Fibroblast of skin of scalp (primary cell): ENCODE results near the gene SLC35E1.

Experiments used
- DNase-seq: peaks from one replicate; pipeline ENCODE4 v3.0.0-alpha.2; 2013

The SLC35E1 gene

GRCh38 chr19:16596399-16596798 is 24.2 kb upstream of the SLC35E1 start:
- DNase-seq: no peak

GRCh38 chr19:16595097-16595496 is 22.9 kb upstream of the SLC35E1 start:
- DNase-seq: no peak

DNA sequence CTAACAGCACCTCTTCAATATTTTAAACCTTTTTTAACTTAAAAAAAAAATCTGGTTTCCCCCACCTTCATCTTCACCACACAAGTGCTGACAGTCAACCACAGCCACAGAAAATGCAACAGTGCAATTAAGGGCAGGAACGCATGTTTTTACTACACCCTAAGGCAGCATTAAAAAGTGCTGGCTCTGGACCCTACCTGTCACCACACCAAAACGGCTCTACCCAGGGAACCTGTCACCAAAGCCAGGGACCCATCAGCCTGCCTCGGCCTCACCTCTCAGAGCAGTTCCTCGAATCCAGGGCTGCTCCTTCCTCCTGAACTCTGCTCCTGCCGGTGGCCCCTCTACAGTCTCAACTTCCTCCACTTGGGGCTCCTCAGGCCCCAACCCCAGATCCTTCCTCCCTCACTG is 22.5 kb upstream of the SLC35E1 start:
- DNase-seq: no peak

DNA sequence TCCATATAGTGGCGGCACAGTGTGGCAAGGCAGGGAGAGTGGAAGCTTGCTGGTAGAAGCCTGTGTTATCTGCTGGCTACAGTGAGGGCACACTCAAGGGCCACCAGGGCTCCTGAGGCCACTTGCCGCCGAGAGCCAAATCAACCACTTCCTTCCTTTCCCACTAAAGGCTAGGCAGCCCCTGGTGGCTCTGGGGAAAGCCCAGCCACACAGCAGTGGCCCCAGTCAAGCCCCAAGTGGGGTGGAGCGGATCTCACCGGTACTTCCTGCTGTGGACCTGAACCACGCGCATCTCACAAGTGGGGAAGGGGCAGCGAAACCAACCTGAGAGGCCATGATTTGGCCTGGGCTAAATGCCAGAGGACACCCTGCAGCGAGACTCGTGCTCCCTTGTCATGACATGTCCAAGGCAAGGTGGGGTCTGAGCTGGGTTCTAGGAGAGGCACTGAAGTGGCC is 21.9 kb upstream of the SLC35E1 start:
- no peak for DNase-seq

GRCh38 chr19:16593181-16593580 is 21.0 kb upstream of the SLC35E1 start:
- no peak for DNase-seq

GRCh38 chr19:16591803-16592556 is 19.8 kb upstream of the SLC35E1 start:
- no peak for DNase-seq

GRCh38 chr19:16590876-16591802 is 18.9 kb upstream of the SLC35E1 start:
- DNase-seq: no peak

- no peak for DNase-seq
Observed at GRCh38 chr19:16589917-16590316, 17.7 kb upstream of the SLC35E1 start.

DNA sequence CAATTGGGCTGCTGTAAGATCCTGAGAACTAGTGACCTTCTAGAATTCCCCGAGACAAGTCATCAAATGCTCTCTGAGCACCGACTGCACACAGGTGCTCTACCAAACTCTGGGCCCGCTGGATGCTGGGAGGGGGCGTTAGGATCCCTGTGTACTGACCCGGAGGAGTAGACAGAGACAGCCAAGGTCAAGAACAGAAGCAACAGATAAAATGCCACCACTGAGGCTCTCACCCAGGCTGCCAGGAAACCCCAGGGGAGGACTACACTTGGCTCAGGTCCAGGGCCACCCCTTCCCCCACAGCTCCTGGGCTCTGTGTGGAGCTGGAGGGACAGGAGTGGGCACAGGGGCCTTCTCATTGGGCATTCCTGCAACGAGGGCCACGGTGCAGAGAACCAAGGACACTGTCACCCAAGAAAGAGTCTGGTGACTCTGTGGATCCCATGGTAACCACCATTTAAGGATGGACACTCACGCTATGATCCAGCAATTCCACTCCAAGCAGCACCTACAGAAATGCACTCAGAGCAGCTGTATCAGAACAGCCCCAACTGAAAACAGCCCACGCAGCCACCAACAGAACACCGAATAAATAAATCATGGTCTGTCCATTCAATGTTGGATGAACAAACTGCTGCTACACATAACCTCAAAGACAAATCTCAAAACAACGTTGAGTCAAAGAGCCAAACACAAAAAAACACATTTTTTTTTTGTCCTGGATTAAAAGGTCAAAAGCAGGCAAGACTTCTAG is 16.8 kb upstream of the SLC35E1 start:
- DNase-seq: no peak

DNA sequence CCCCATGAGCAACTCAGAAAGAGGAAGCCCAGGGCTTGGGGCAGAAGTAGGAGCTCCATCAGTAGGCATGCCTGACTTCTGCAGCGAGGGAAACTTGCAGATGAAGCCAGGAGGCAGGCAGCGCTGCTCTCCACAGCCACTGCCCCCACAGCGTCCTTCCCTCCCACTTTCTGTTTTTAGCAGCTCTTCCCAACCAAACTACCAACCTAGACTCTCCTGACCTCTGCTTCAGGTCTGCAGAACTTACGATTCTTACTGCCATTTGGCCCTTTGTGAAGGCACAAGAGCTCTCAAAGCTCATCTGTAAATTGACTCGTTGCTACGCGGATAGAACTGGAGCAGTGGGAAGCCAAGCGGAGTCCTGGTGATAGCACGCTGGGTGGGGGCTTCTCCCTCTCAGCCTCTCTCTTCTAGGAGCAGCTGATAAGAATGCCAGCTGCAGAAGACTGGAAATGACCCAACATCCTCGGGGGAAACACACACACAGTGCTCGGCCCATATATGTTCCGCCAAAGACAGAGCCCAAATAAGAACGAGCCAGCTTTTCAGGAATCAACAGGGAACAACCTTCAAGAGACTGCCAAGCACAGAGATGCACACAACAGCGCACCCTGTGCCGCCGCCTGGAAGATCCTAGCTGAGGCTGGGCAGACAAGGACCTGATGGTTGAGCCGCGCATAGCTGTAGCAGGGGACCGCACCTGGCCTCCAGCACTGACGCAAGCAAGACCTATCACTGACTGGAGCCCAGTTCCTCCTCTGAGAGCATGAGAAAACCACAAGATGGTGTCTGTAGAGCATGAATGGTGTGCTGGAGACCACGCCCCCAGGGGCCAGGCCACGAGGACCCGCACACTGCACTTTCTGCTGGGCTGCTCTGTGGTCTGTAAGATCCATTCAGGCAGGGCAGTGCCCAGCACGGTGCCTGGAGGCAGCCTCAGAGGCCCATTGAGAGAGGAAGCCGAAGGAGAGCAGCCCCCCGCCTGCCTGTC is 15.9 kb upstream of the SLC35E1 start:
- no peak for DNase-seq

GRCh38 chr19:16586991-16587832 is 15.0 kb upstream of the SLC35E1 start:
- peak; percentile 51 for DNase-seq

DNA sequence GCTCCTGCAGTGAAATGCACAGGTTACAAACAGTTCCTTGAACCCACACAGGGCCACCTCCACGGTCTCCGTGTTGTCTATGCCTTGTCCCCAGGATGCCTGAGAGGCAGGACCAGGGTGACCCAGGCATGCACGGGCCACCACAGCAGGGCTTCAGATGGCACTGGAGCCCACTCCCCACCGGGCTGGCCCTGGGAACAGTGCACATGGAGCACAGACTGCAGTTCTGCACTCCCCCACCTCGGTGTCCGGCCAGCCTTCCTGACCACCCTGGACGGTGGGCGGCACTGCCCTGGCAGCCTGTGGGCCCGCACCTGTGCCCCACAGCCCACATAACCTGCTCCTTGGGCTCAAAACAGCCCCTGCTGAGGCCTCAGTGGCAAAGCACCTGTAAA is 14.3 kb upstream of the SLC35E1 start:
- no peak for DNase-seq

- DNase-seq: no peak
Observed at GRCh38 chr19:16585808-16586476, 13.7 kb upstream of the SLC35E1 start.

DNA sequence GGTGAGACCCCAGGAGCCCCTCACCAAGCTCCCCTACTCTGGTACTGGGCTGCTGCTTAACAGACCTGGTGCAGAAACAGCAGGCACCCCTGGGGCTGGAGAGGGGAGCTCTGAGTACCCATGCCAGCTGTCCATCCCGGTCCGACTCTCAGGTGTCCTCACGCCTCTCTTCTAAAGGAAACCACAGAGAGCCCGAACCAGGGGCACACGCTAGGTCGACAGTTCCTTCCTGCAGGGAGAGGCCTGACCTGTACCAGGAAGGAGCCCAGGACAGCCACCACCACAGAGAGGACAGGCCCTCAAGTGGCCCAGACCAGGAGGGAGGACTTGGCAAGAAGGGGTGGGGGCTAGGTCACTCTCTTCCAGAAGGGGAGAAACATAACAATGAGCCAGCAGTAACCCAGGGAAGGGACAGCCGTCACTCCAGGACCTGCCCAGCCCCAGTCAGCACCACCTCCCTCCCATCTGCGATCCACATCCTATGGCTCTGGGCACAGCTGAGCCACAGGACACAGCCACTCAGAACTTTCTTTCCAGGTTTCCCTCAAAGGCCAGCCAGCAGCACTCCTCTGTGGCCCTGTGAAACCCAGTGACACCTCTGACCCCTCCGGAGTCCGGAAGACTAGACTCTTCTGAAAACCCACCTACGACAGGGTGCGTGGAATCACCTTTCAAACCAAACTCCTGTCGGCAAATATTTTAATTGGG is 13.0 kb upstream of the SLC35E1 start:
- DNase-seq: no peak

DNA sequence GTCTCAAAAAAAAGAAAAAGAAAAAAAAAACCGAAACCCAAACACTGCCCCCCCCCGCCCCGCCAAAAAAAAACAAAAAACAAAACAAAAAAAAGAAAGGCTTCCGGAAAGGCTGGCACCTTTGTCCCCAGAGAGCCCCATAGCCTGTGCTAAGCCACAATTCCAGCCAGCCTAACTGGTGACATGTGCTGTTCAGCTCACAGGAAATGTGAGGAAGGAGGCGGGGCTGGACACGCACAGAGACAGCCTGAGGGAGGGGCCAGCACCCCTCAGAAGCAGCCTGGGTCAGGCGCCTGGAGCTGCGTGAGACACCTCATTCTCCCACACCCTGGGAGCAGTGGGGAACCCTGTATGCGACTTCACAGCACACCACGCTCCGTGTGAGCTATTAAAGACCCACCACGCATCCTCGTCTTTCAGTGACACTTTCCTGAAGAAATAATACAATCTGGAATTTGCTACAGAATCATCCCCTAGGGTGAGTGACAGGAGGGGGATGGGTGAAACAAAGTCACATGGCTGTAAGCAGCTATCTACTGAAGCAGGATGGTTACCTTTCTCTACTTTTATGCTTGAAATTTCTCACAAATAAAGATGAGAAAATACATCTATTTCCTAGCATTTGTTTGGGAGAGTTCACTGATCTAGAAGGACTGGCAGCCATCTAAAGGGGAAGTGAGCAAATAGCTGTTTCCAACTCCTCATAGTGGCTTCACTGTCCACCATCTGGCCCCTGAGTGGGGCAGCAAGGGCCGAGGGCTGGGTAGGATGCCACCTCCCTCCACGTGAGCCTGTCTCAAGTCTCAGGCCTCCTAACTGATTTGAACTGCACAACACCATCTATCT is 12.3 kb upstream of the SLC35E1 start:
- DNase-seq: peak; percentile 77

- DNase-seq: no peak
Observed at GRCh38 chr19:16582486-16583261, 10.5 kb upstream of the SLC35E1 start.

- no peak for DNase-seq
Observed at GRCh38 chr19:16581971-16582343, 9.7 kb upstream of the SLC35E1 start.
